HUDEP-2 (cell line): ENCODE measurements around the gene NAGPA.
A peak's percentile ranks its signal among the peaks of the same experiment; 100 is the strongest.
"Not testable (repeated sequence)": the region's sequence is repeated elsewhere in the genome, so short reads cannot be mapped to it uniquely, and the experiment has no call there.

ENCODE experiments used
- DNase-seq, 76 experiments: peaks; one replicate each; lab custom pipeline; 2025; ENCODE audit not compliant: unreplicated experiment in 76 of 76; lab: John Stamatoyannopoulos, UW

The NAGPA gene

GRCh38 chr16:5033256-5034166 is at the start of gene NAGPA:
Gene NAGPA (minus strand): TSS chr16:5033935. CDS start chr16:5033914, 21 bp downstream.
- peak in 68 of 76 experiments; percentile 14 to 80 (median 62) for DNase-seq

- DNase-seq = not testable (repeated sequence)
These were observed 47.3 kb upstream of the NAGPA start for GRCh38 chr16:5080996-5081395.

GRCh38 chr16:5080461-5080860 is 46.7 kb upstream of the NAGPA start:
- not testable (repeated sequence) for DNase-seq

GRCh38 chr16:5078626-5079025 is 44.9 kb upstream of the NAGPA start:
- no peak for DNase-seq

GRCh38 chr16:5077304-5077703 is 43.6 kb upstream of the NAGPA start:
- no peak for DNase-seq

- no peak for DNase-seq
These were observed 41.9 kb upstream of the NAGPA start for GRCh38 chr16:5075637-5076036.

- DNase-seq = not testable (repeated sequence)
These were observed 40.0 kb upstream of the NAGPA start for GRCh38 chr16:5073771-5074170.

- DNase-seq = no peak
These were observed 39.5 kb upstream of the NAGPA start for GRCh38 chr16:5073279-5073629.

GRCh38 chr16:5072334-5073278 is 38.9 kb upstream of the NAGPA start:
- DNase-seq = no peak

GRCh38 chr16:5071681-5072333 is 38.1 kb upstream of the NAGPA start, which contains the start of gene ALG1:
Gene ALG1 (plus strand): TSS chr16:5071843. CDS start chr16:5071850, 7 bp downstream.
- peak in 73 of 76 experiments; percentile 31 to 87 (median 76) for DNase-seq

GRCh38 chr16:5071341-5071680 is 37.6 kb upstream of the NAGPA start:
- DNase-seq = no peak

GRCh38 chr16:5070431-5071186 is 36.9 kb upstream of the NAGPA start:
- DNase-seq = no peak

GRCh38 chr16:5069854-5070253 is 36.1 kb upstream of the NAGPA start:
- DNase-seq = no peak

- no peak for DNase-seq
These were observed 35.3 kb upstream of the NAGPA start for GRCh38 chr16:5069048-5069447.

- no peak for DNase-seq
These were observed 32.8 kb upstream of the NAGPA start for GRCh38 chr16:5066511-5066910.

- DNase-seq = no peak
These were observed 32.1 kb upstream of the NAGPA start, which contains the start of gene C16orf89 for GRCh38 chr16:5065813-5066212. Gene C16orf89 (minus strand): TSS chr16:5065956. CDS start chr16:5065908, 48 bp downstream.

GRCh38 chr16:5065326-5065725 is 31.6 kb upstream of the NAGPA start:
- no peak for DNase-seq

GRCh38 chr16:5064915-5065314 is 31.2 kb upstream of the NAGPA start:
- no peak for DNase-seq

- DNase-seq = no peak
These were observed 29.3 kb upstream of the NAGPA start for GRCh38 chr16:5062790-5063765.
